Measurements from ENCODE around the gene PCDHAC1.
"Not testable (repeated sequence)": the region's sequence is repeated elsewhere in the genome, so short reads cannot be mapped to it uniquely, and the experiment has no call there.

Gene PCDHAC1, protein sequence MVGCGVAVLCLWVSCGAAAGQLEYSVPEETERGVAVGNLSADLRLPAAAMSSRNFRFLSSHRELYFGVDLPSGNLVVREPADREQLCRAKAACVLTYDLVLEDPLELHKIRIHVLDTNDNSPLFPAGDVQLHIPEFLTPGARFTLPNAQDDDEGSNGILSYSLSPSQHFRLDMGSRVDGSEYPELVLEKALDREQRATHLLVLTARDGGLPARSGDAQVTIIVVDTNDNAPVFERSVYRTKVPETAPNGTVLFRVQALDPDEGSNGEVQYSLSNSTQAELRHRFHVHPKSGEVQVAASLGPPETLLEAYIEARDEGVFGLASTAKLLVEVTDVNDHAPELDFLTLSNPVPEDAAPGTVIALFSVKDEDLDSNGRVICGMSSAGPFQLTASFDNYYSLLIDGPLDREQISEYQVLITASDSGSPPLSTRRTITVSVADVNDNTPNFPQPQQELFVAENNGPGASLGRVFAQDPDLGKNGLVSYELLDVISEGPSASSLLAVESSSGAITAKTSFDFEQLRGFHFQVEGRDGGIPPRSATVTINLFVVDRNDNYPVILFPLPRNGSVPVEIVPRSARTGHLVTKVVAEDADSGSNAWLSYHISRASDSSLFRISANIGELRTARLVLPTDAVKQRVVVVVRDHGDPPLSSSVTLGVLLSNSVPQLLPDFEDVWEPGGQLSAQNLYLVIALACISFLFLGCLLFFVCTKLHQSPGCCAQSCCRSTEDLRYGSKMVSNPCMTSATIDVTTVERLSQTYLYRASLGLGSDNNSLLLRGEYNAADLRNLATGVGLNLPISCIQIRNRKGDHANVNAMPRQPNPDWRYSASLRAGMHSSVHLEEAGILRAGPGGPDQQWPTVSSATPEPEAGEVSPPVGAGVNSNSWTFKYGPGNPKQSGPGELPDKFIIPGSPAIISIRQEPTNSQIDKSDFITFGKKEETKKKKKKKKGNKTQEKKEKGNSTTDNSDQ

DNA sequence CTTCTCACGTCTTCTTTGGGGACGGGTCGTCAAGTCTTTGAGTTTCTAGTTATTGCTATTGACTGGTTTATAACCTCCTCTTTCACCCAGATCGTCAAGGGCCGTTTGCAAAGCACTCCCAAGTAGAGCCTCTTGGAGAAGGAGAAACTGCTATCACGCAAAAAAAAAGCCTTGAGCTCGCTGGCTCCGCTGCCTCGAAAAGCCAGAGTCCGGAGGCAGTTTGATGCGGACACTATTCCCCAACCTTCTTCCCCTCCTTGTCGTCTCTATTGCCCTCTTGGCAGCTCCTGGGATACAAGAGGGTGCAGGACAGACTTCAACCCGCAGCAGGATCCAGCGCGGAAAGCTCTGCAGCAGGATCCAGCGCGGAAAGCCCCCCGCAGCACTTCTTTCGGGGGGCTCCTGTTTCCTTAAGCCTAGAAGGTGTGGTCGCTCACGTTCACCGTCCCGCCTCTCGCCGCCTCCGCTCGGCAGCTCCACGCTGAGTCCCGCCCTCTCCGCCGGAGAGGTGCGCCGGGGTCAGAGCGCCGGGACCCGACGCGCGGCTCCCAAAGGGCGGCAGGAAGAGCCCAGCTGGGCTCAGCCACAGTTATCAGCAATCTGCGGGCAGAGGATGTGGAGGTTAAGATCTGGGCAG is at the start of gene PCDHAC1:
PCDHAC1 (plus strand) TSS at position 494 of the 637 bp plus-strand sequence. CDS start 594 bp downstream, outside the sequence.
- FAIRE-seq = no peak
- DNase-seq (ENCODE audit: insufficient read length, low spot score) = no peak

DNA sequence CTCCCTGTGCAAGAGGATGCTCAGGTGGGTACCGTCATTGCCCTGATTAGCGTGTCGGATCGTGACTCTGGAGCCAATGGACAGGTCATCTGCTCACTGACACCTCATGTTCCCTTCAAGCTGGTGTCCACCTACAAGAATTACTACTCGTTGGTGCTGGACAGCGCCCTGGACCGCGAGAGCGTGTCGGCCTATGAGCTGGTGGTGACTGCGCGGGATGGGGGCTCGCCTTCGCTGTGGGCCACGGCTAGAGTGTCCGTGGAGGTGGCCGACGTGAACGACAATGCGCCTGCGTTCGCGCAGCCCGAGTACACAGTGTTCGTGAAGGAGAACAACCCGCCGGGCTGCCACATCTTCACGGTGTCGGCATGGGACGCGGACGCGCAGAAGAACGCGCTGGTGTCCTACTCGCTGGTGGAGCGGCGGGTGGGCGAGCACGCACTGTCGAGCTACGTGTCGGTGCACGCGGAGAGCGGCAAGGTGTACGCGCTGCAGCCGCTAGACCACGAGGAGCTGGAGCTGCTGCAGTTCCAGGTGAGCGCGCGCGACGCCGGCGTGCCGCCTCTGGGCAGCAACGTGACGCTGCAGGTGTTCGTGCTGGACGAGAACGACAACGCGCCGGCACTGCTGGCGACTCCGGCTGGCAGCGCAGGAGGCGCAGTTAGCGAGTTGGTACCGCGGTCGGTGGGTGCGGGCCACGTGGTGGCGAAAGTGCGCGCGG is 49.4 kb upstream of the PCDHAC1 start:
- not testable (repeated sequence) for FAIRE-seq

DNA sequence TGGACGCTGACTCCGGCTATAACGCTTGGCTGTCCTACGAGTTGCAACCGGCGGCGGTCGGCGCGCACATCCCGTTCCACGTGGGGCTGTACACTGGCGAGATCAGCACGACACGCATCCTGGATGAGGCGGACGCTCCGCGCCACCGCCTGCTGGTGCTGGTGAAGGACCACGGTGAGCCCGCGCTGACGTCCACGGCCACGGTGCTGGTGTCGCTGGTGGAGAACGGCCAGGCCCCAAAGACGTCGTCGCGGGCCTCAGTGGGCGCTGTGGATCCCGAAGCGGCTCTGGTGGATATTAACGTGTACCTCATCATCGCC is 48.9 kb upstream of the PCDHAC1 start:
- FAIRE-seq = no peak
- DNase-seq (ENCODE audit: insufficient read length, low spot score) = no peak

More for the DNA sequence above, 49.4 kb upstream of the PCDHAC1 start:
- DNase-seq (ENCODE audit: insufficient read length, low spot score) = not testable (repeated sequence)

DNA sequence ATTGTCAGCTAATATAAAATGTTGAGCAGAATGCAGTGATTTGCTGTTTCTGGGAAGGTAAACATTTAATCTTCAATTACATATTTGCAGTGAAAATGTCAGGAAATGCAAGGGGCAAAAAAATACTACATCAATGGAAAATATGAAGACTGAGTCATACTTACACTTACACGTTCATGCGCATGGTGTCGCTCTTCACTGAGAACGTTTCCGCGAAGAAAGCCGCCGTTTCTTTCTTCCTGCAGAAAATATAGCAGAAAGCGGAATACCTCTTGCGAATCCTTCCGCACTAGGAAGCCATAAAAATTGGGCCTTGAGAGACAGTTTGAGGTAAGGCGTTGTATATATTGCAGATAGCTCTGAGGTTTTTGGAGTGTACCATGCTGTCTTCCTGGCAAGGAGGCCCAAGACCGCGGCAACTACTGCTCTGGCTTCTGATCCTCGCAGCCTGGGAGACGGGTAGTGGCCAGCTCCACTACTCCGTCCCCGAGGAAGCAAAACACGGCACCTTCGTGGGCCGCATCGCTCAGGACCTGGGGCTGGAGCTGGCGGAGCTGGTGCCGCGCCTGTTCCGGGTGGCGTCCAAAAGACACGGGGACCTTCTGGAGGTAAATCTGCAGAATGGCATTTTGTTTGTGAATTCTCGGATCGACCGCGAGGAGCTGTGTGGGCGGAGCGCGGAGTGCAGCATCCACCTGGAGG is 44.1 kb upstream of the PCDHAC1 start, which contains the start of gene PCDHA13:
PCDHA13 (plus strand) TSS at position 236 of the 702 bp plus-strand sequence; CDS start at position 381, 145 bp downstream.
- DNase-seq (ENCODE audit: insufficient read length, low spot score) (no peak), FAIRE-seq (no peak)

DNA sequence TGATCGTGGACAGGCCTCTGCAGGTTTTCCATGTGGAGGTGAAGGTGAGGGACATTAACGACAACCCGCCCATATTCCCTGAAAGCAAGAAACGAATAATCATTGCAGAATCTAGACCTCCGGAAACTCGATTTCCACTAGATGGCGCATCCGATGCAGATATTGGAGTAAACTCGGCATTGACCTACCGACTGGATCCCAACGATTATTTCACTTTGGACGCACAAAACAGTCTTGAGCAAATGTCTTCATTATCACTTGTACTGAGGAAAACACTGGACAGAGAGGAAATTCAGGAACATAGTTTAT is 43.6 kb upstream of the PCDHAC1 start:
- no peak for DNase-seq (ENCODE audit: insufficient read length, low spot score)
- no peak for FAIRE-seq

DNA sequence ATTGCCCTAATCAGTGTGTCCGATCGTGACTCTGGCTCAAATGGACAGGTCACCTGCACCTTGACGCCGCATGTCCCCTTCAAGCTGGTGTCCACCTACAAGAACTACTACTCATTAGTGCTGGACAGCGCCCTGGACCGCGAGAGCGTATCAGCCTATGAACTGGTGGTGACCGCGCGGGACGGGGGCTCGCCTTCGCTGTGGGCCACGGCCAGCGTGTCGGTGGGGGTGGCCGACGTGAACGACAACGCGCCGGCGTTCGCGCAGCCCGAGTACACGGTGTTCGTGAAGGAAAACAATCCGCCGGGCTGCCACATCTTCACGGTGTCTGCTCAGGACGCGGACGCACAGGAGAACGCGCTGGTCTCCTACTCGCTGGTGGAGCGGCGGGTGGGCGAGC is 42.7 kb upstream of the PCDHAC1 start:
- no peak for FAIRE-seq
- no peak for DNase-seq (ENCODE audit: insufficient read length, low spot score)

DNA sequence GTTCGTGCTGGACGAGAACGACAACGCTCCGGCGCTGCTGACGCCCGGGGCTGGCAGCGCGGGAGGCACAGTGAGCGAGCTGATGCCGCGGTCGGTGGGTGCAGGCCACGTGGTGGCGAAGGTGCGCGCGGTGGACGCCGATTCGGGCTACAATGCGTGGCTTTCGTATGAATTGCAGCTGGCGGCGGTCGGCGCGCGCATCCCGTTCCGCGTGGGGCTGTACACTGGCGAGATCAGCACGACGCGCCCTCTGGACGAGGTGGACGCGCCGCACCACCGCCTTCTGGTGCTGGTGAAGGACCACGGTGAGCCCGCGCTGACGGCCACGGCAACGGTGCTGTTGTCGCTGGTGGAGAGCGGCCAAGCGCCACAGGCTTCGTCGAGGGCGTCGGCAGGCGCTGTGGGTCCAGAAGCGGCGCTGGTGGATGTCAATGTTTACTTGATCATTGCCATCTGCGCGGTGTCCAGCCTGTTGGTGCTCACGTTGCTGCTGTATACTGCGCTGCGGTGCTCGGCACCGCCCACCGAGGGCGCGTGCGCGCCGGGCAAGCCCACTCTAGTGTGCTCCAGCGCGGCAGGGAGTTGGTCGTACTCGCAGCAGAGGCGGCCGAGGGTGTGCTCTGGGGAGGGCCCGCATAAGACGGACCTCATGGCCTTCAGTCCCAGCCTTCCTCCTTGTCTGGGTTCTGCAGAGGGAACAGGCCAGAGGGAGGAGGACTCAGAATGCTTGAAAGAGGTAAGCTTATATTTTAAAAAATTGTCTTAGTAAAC is 42.0 kb upstream of the PCDHAC1 start:
- no peak for DNase-seq (ENCODE audit: insufficient read length, low spot score)
- no peak for FAIRE-seq

DNA sequence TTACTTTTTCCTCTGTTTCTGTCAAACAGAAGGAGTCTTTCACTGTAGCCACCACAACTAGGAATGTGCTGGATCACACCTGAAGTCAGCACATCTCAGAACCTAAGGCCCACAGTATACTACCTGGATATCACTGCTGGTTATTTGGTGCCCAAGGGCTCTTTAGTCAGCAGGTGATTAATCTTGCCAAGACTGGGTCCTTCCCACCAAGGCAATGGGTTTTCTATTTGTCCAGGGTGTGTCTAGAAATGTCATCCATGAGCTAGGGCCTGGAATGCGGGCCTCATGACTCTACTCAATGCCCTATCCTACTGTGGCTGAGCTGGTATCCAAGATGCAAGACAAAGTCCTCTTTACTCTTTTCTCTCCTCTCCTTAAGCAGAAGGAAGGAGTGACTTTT is 9.8 kb upstream of the PCDHAC1 start:
- no peak for DNase-seq (ENCODE audit: insufficient read length, low spot score)
- no peak for FAIRE-seq

DNA sequence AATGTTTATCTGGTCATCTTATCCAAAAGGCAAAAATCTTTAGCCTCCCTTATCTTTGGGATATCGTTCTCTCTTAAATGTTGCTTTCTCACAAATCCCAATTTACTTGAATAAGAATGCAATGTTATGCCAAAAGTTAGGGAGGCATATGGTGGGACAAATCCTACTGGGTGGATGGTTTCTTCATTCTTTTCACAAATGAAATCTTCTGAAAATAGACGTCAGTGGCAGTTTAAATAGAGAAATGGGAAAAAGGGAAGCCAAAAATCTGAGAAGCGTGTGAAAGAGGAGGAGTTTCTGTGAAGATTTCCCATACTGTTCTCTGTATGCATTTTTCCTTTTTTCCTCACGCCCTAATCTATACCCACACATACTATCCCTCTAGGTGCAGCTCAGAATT is 2.5 kb upstream of the PCDHAC1 start:
- no peak for FAIRE-seq

DNA sequence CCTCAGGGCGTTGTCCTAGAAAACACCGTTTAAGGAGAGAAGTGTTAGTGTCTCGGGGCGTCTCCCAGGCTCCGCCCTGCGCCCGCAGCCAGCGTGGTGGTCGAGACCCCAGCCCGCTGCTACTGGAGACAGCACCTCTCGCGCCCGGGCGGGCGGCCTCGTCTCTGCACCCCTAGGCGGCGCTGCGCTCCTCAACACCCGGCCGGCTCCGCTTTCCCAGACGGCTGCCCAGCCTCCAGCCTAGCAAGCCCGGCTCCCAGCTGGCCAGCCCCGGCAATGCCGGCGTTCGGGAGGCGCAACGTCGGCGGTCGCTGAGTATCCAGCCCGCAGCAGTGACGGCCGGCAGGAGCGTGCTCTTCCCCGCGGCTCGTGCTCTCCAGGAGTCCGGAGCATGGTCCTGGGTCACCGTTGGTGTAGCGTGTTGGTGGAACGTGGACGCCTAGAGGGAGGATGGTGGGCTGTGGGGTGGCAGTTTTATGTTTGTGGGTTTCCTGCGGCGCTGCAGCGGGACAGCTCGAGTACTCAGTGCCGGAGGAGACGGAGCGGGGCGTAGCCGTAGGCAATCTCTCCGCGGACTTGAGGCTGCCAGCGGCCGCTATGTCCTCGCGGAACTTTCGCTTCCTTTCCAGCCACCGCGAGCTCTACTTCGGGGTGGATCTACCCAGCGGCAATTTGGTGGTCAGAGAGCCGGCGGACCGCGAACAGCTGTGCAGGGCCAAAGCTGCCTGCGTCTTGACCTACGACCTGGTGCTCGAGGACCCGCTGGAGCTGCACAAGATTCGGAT is 536 bp downstream of the PCDHAC1 start:
- DNase-seq (ENCODE audit: insufficient read length, low spot score) (no peak), FAIRE-seq (no peak)

More for the DNA sequence above, 2.5 kb upstream of the PCDHAC1 start:
- DNase-seq (ENCODE audit: insufficient read length, low spot score) = no peak

DNA sequence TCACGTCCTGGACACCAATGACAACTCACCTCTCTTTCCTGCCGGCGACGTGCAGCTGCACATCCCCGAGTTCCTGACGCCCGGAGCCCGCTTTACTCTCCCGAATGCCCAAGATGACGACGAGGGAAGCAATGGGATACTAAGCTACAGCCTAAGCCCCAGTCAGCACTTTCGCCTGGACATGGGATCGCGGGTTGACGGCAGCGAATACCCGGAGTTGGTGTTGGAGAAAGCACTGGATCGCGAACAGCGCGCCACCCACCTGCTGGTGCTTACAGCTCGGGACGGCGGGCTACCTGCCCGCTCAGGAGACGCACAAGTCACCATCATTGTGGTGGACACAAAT is 1.1 kb downstream of the PCDHAC1 start:
- FAIRE-seq (no peak), DNase-seq (ENCODE audit: insufficient read length, low spot score) (no peak)

DNA sequence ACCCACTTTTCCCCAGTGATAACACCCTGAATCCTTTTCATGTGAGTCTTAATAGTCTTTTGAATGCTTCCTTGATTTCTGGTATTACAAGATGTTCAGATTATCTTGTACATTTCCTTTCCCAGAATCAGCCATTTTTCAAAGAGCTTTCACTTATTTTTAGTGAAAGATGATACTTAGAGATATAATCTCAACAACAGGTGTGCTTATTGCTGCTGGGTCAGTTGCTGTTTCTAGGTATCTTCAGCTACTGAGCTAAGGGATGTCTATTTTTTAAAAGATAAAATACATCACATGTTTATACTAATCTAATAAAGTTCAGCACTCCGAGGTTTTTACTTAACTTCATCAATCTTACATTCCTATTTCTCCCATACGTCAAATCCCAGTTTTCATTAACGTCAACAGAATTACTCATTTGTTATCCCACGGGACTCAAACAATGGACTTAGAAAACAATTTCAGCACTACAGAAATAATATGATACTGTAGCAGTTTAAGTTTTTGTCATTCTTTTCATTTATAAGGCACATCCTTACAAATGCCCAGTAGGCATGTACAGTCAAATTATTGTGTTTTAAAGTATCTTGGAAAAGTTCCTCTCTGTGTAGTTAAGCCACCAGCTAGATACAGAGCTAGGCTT is 9.0 kb downstream of the PCDHAC1 start:
- FAIRE-seq = no peak
- DNase-seq (ENCODE audit: insufficient read length, low spot score) = no peak

DNA sequence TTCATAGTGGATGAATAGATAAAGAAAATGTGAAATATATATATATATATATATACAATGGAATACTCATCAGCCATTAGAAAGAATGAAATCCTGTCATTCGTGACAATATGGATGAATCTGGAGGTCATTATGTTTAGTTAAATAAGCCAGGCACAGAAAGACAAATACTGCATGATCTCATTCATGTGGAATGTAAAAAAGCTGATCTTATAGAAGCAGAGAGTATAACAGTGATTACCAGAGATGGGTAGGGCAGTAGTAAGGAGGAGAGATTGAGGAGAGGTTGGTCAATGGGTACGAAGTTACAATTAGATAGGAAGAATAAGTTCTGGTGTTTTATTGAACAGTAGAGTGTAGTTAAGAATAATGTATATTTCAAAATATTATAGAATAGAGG is 20.5 kb downstream of the PCDHAC1 start:
- DNase-seq (ENCODE audit: insufficient read length, low spot score) (no peak), FAIRE-seq (no peak)

DNA sequence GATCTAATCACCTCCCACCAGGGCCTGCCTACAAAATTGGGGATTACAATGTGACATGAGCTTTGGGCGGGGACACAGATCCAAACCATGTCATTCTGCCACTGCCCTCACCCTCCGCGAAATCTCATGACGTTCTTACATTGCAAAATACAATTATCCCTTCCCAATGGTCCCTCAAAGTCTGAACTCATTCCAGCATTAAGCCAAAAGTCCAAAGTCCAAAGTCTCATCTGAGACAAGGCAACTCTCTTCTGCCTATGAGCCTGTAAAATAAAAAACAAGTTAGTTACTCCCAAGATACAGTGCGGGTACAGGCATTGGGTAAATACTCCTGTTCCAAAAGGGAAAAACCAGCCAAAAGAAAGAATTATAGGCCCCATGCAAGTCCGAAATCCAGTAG is 25.5 kb downstream of the PCDHAC1 start:
- DNase-seq (ENCODE audit: insufficient read length, low spot score) (no peak), FAIRE-seq (no peak)

DNA sequence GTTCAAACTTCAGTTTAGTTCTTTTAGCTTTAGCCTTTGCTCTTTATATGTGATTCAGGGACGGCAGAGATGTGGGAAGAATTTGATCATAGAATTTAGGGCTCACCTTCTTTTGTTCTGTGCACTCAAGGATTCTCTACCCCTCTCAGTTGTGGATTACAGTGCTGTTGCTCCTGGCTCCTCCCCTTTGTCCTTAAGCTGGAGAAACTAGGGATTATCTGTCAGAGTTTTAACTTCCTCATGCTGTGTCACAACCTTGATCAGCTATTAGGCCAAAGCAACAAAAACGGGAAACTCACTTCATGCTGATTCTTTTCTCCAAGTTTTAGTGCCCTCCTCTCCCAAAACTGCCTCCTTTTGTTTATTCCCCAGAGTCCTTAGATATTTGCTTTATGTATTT is 27.1 kb downstream of the PCDHAC1 start:
- DNase-seq (ENCODE audit: insufficient read length, low spot score) (no peak), FAIRE-seq (no peak)

DNA sequence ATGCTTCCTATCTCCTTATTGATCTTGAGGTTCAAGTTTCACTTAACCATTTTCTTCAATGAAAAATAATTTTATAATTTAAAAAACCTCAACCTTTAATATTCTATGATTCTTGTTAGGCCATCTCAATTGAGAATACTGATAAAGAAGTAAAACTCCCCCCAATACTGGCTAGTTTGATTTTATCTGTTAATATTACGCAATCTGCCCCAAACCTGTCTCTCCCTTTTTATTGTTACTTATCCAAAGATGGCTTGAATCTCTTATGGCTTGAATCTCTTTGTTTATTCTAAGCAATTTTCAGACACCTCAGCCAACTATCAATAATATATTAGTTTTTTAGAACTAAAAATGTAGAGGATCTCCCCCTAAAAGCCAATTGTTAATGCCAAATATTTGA is 36.1 kb downstream of the PCDHAC1 start:
- no peak for FAIRE-seq
- no peak for DNase-seq (ENCODE audit: insufficient read length, low spot score)

DNA sequence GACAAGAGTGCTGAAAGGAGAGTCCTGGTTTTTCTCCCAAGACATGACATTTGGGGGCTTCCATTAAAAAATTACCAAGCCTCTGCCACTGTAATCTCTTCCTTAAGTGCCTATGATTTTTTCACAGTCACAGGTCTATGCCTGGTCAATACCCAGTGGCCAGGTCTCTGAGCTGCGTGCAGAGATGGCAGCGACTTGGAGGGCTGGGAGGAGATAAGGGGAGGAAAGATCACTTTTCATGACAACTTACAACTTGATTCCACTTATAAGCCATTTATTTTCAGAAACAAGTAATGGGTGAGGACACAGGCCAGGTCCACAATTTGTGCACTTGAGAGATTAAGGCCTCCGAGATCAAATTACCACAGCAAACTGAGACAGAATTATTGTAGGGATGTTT is 38.3 kb downstream of the PCDHAC1 start:
- no peak for FAIRE-seq
- DNase-seq (ENCODE audit: insufficient read length, low spot score) = no peak

DNA sequence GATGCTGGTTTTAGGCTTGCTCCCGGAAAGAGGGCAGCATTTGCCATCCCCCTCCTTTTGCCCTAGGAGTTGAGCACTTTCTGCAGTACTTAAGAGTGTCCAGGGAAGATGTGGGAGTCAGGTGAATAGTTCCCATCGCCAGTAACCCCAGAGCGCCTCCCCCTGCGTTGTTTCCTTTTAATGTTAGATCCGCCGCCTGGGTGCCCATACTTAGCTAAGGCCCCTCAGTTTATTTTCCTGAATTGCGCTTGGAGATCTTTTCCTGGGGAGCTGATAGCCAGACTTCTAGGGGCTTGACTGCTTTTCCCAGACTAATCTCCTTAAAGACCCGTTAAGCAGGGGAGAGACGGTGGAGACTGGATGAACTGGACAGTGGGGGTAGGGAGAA is 39.8 kb downstream of the PCDHAC1 start:
- DNase-seq (ENCODE audit: insufficient read length, low spot score) = no peak
- FAIRE-seq = no peak
